Panc1 (cell line): ENCODE data around the gene AP5M1. TPM values are rescaled to one million over a fixed set of nuclear protein-coding genes. Genes with fewer than 3 reads are reported as not detected.

Experiments
- ATAC-seq: fragments of 200-7000 bp; cut with Tn5 transposase; 2 replicates; pipeline ENCODE4 v1.9.1; 2020; ENCODE audit warnings: mild to moderate bottlenecking, moderate library complexity
- BruUV-seq: library from RNA; stranded (reverse); fragments of 400-500 nt; replicated peaks from 2 replicates; lab custom pipeline; 2021; lab: Mats Ljungman, UMichigan
- CTCF ChIA-PET: fragments of 300-600 bp; sonication (Branson Sonifier 250); formaldehyde crosslinking; loops from one replicate; lab custom pipeline; 2022; ENCODE audit warnings: antibody characterized with exemption; lab: Charles Lee
- POLR2A ChIA-PET: fragments of 300-600 bp; sonication (Branson Sonifier 250); formaldehyde crosslinking; loops from one replicate; lab custom pipeline; 2022; ENCODE audit warnings: antibody characterized with exemption; lab: Charles Lee
- DNase-seq: peaks from one replicate; pipeline ENCODE4 v3.0.0-alpha.2; 2010; ENCODE audit warnings: low read depth, low spot score
- H3K27ac ChIP-seq: 2 replicates; pipeline ENCODE4 v1.5.1; 2011; ENCODE audit warnings: mild to moderate bottlenecking, low read length, inconsistent platforms
- H3K27me3 ChIP-seq: fragments of 200-500 bp; sonication (Bioruptor generic); 2 replicates; pipeline ENCODE4 v1.6.0; 2014; ENCODE audit warnings: low read length, inconsistent platforms; ENCODE audit not compliant: control insufficient read depth, insufficient read depth
- H3K36me3 ChIP-seq: fragments of 200-500 bp; sonication (Bioruptor generic); 2 replicates; pipeline ENCODE4 v1.5.1; 2014; ENCODE audit warnings: inconsistent platforms, mild to moderate bottlenecking, low read length, moderate library complexity; ENCODE audit not compliant: control insufficient read depth, insufficient read depth
- H3K4me1 ChIP-seq: 2 replicates; pipeline ENCODE4 v1.5.1; 2011; ENCODE audit warnings: inconsistent platforms, mild to moderate bottlenecking, low read length, moderate library complexity; ENCODE audit not compliant: control insufficient read depth, insufficient read depth
- H3K4me3 ChIP-seq, 2 experiments: 2 replicates each; pipeline ENCODE4 v1.5.1; 2011 to 2012; ENCODE audit warnings: low read depth in 2 of 2, low read length in 2 of 2, mild to moderate bottlenecking in 2 of 2, inconsistent platforms in 1 of 2, moderate library complexity in 1 of 2
- H3K9me3 ChIP-seq: fragments of 200-500 bp; sonication (Bioruptor generic); 2 replicates; pipeline ENCODE4 v1.5.1; 2014; ENCODE audit warnings: low read depth, mild to moderate bottlenecking, inconsistent platforms, low read length, moderate library complexity; ENCODE audit not compliant: control insufficient read depth, insufficient read depth
- CTCF ChIP-seq: fragments of 450-650 bp; IDR thresholded peaks from 2 replicates; pipeline ENCODE4 v1.5.1; 2017; ENCODE audit warnings: mild to moderate bottlenecking
- POLR2AphosphoS5 ChIP-seq: IDR thresholded peaks from 2 replicates; pipeline ENCODE4 v1.6.1; 2012; ENCODE audit warnings: mild to moderate bottlenecking, low read depth, low read length, moderate library complexity
- REST ChIP-seq, 2 experiments: IDR thresholded peaks; 2 replicates each; pipeline ENCODE4 v1.6.1; 2011 to 2012; ENCODE audit warnings: low read depth in 2 of 2, control low read depth in 1 of 2, low read length in 1 of 2, mild to moderate bottlenecking in 1 of 2, moderate library complexity in 1 of 2; ENCODE audit not compliant: insufficient read depth in 1 of 2
- SIN3A ChIP-seq: IDR thresholded peaks from 2 replicates; pipeline ENCODE4 v1.6.1; 2012; ENCODE audit warnings: low read depth, mild to moderate bottlenecking, low read length, moderate library complexity, borderline replicate concordance; ENCODE audit not compliant: insufficient read depth
- TCF7L2 ChIP-seq: IDR thresholded peaks from 2 replicates; pipeline ENCODE4 v1.6.1; 2011; ENCODE audit warnings: mild to moderate bottlenecking, low read depth, low read length, inconsistent platforms
- in situ Hi-C: cut with HindIII; loops from 2 replicates; pipeline ENCODE4 v1.10.0; 2016; ENCODE audit warnings: low sequenced_read_pairs, low pct_unique_long_range_greater_than_20kb
- intact Hi-C: fragments of 100-400 bp; cut with micrococcal nuclease; formaldehyde crosslinking; loops from one replicate; pipeline ENCODE4 v1.10.0; 2022; ENCODE audit not compliant: unreplicated experiment
- total RNA-seq: library from RNA; stranded (reverse); gene quantifications from one replicate; pipeline ENCODE4 v1.2.1, GENCODE V29; 2021; ENCODE audit not compliant: unreplicated experiment

AP5M1 gene
- total RNA-seq, 1 experiment from 2014 or later = 20.0 TPM

GRCh38 chr14:57302883-57303282, 34.1 kb downstream of the AP5M1 start:
- Histone ChIP-seq H3K4me1 (no peaks in the 10 kb centered on the region), H3K36me3 (no peaks in the 10 kb centered on the region; the same call in 1 of the 2 replicates), H3K4me3 (no peak overlapping the region), H3K27ac (no peak overlapping the region), H3K27me3 (no peaks in the 10 kb centered on the region), H3K9me3 (no peaks in the 10 kb centered on the region)
- no TSS peak for BruUV-seq
- ChIA-PET CTCF (no interaction called here), POLR2A (interaction anchor here (0.6 kb wide), 1 partner anchor 222 kb away, joined by 11 read pairs; no protein-coding TSS in a partner anchor)
- DNase-seq (no peak), ATAC-seq (no peak)
- intact Hi-C loops (no loop called here), in situ Hi-C loops (no loop called here)
- TF ChIP-seq TCF7L2 = no peak
- no peak for TF ChIP-seq SIN3A
- no peak for TF ChIP-seq REST (IDR thresholded peaks at IDR 0.05; ENCODE audit: insufficient read depth in 1 of 2, low read depth in 2 of 2, low read length in 1 of 2)
- TF ChIP-seq CTCF = no peak
- TF ChIP-seq POLR2AphosphoS5 = no peak

DNA sequence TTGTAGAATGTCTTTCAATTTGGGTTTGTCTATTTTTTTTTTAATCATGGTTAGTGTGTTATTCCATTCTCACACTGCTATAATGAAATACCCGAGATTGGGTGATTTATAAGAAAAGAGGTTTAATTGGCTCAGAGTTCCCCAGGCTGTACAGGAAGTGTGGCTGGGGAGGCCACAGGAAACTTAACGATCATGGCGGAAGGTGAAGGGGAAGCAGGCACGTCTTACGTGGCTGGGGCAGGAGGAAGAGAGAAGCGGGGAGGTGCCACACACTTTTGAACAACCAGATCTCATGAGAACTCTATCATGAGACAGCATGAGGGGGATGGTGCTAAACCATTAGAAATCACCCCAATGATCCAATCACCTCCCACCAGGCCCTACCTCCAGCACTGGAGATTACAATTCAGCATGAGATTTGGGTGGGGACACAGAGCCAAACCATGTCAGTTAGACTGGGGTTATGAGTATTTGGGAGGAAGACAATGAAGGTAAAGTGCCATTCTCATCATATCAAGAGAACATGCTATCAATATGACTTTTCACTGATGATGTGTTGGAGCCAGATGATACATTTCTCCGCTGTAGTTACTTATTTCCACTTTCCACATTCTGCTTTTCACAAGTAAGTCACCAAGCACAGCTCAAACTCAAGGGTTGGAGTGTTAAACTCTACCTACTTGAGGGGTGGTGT, 45.8 kb downstream of the AP5M1 start:
- Histone ChIP-seq H3K9me3 (no peaks in the 10 kb centered on the region; the same call in 1 of the 2 replicates), H3K27me3 (no peaks in the 10 kb centered on the region), H3K27ac (no peak overlapping the region), H3K36me3 (no peaks in the 10 kb centered on the region), H3K4me1 (no peaks in the 10 kb centered on the region), H3K4me3 (no peak overlapping the region)
- CTCF ChIA-PET = no interaction called here
- no peak for TF ChIP-seq TCF7L2
- TF ChIP-seq REST (IDR thresholded peaks at IDR 0.05; ENCODE audit: insufficient read depth in 1 of 2, low read depth in 2 of 2, low read length in 1 of 2) = no peak
- no peak for TF ChIP-seq SIN3A
- no peak for TF ChIP-seq POLR2AphosphoS5
- no peak for TF ChIP-seq CTCF
- BruUV-seq = no TSS peak
- POLR2A ChIA-PET = no interaction called here
- no peak for DNase-seq
- no peak for ATAC-seq
- intact Hi-C loops = loop anchor here (5.0 to 10.0 kb wide), 2 partner anchors 250 to 822 kb away; no protein-coding TSS in a partner anchor
- in situ Hi-C loops = no loop called here
